Measurements from ENCODE around the gene TAX1BP3.

DNA sequence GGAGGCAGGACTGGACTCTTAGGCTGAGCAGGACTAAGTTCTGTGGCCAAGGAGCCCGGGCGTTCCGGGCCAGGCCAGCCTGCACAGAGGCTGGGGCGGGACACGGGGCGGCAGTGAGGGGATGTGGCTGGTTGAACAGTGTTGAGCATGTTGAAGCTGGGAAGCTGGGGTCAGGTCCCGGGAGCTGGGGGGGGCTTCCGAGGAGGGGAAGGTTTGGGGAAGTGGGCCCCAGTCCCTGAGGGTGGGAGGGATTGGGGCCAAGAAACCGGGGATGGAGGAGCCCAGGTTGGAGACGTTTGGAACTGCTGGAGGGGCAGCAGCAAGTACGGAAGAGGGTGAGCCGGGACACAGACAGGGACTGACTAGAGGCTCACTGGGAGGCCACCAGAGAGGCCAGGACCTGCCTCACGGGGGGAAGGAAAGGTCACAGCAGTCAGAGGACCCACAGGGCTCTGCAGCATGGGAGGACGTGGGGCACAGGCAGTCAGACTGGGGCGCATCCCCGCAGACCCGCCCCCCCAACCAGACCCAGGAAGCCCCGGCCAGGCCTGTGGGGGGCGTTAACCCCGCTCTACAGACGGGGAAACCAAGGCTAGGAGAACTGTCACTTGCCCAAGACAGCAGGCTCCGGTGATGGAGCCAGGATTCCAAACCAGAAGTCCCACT, 9.5 kb downstream of the TAX1BP3 start:
- TF ChIP-seq, protein P1, sequence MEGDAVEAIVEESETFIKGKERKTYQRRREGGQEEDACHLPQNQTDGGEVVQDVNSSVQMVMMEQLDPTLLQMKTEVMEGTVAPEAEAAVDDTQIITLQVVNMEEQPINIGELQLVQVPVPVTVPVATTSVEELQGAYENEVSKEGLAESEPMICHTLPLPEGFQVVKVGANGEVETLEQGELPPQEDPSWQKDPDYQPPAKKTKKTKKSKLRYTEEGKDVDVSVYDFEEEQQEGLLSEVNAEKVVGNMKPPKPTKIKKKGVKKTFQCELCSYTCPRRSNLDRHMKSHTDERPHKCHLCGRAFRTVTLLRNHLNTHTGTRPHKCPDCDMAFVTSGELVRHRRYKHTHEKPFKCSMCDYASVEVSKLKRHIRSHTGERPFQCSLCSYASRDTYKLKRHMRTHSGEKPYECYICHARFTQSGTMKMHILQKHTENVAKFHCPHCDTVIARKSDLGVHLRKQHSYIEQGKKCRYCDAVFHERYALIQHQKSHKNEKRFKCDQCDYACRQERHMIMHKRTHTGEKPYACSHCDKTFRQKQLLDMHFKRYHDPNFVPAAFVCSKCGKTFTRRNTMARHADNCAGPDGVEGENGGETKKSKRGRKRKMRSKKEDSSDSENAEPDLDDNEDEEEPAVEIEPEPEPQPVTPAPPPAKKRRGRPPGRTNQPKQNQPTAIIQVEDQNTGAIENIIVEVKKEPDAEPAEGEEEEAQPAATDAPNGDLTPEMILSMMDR (IDR thresholded peaks at IDR 0.05) = no peak
- no peak for TF ChIP-seq POLR2A (IDR thresholded peaks at IDR 0.05)
